ENCODE results near the gene EDN3.

The EDN3 gene

GRCh38 chr20:59318803-59319202 is 18.4 kb downstream of the EDN3 start:
- no peak for DNase-seq (ENCODE audit: low spot score in 2 of 2)
- no peaks in the 10 kb centered on the region for H3K27me3 ChIP-seq (ENCODE audit: low read depth)
- H3K36me3 ChIP-seq (replicated peaks), result no peaks in the 10 kb centered on the region
- no peak overlapping the region for H3K4me3 ChIP-seq
- in situ Hi-C loops (cut with MboI; ENCODE audit: low sequenced_read_pairs), result no loop called here
- no peaks in the 10 kb centered on the region for H3K4me1 ChIP-seq
- no peaks in the 10 kb centered on the region for H3K9me3 ChIP-seq

GRCh38 chr20:59320426-59320825 is 20.0 kb downstream of the EDN3 start:
- in situ Hi-C loops (cut with MboI; ENCODE audit: low sequenced_read_pairs), result no loop called here
- Histone ChIP-seq H3K27me3 (ENCODE audit: low read depth) (peaks cover 2% of the 10 kb centered on the region; the same call in 1 of the 2 replicates), H3K36me3 (replicated peaks) (no peaks in the 10 kb centered on the region), H3K4me1 (no peaks in the 10 kb centered on the region), H3K4me3 (no peak overlapping the region), H3K9me3 (no peaks in the 10 kb centered on the region)
- no peak for DNase-seq (ENCODE audit: low spot score in 2 of 2)

GRCh38 chr20:59320854-59321647 is 20.6 kb downstream of the EDN3 start:
- Histone ChIP-seq H3K4me1 (no peaks in the 10 kb centered on the region), H3K4me3 (no peak overlapping the region), H3K9me3 (no peaks in the 10 kb centered on the region), H3K36me3 (replicated peaks) (no peaks in the 10 kb centered on the region), H3K27me3 (ENCODE audit: low read depth) (peaks cover 2% of the 10 kb centered on the region; the same call in 1 of the 2 replicates)
- DNase-seq (ENCODE audit: low spot score in 2 of 2), result no peak
- in situ Hi-C loops (cut with MboI; ENCODE audit: low sequenced_read_pairs), result no loop called here

GRCh38 chr20:59322081-59322480 is 21.7 kb downstream of the EDN3 start:
- in situ Hi-C loops (cut with MboI; ENCODE audit: low sequenced_read_pairs), result no loop called here
- Histone ChIP-seq H3K36me3 (replicated peaks) (no peaks in the 10 kb centered on the region), H3K27me3 (ENCODE audit: low read depth) (peaks cover 2% of the 10 kb centered on the region; the same call in 1 of the 2 replicates), H3K9me3 (no peaks in the 10 kb centered on the region), H3K4me1 (no peaks in the 10 kb centered on the region), H3K4me3 (no peak overlapping the region)
- DNase-seq (ENCODE audit: low spot score in 2 of 2), result no peak

GRCh38 chr20:59322585-59323454 is 22.4 kb downstream of the EDN3 start:
- Histone ChIP-seq H3K4me3 (no peak overlapping the region), H3K36me3 (replicated peaks) (no peaks in the 10 kb centered on the region), H3K9me3 (no peaks in the 10 kb centered on the region), H3K27me3 (ENCODE audit: low read depth) (peaks cover 2% of the 10 kb centered on the region; the same call in 1 of the 2 replicates), H3K4me1 (no peaks in the 10 kb centered on the region)
- in situ Hi-C loops (cut with MboI; ENCODE audit: low sequenced_read_pairs), result no loop called here
- no peak for DNase-seq (ENCODE audit: low spot score in 2 of 2)

GRCh38 chr20:59323731-59324130 is 23.3 kb downstream of the EDN3 start:
- no peak overlapping the region for H3K4me3 ChIP-seq
- in situ Hi-C loops (cut with MboI; ENCODE audit: low sequenced_read_pairs), result no loop called here
- peaks cover 2% of the 10 kb centered on the region; the same call in 1 of the 2 replicates for H3K27me3 ChIP-seq (ENCODE audit: low read depth)
- no peaks in the 10 kb centered on the region for H3K9me3 ChIP-seq
- H3K4me1 ChIP-seq, result no peaks in the 10 kb centered on the region
- DNase-seq (ENCODE audit: low spot score in 2 of 2), result no peak
- H3K36me3 ChIP-seq (replicated peaks), result no peaks in the 10 kb centered on the region

- no peaks in the 10 kb centered on the region for H3K4me1 ChIP-seq
- in situ Hi-C loops (cut with MboI; ENCODE audit: low sequenced_read_pairs), result no loop called here
- DNase-seq (ENCODE audit: low spot score in 2 of 2), result no peak
- no peaks in the 10 kb centered on the region for H3K9me3 ChIP-seq
- H3K27me3 ChIP-seq (ENCODE audit: low read depth), result peaks cover 2% of the 10 kb centered on the region; the same call in 1 of the 2 replicates
- no peaks in the 10 kb centered on the region for H3K36me3 ChIP-seq (replicated peaks)
- H3K4me3 ChIP-seq, result no peak overlapping the region
Measured at GRCh38 chr20:59324521-59325141, 24.2 kb downstream of the EDN3 start.

- H3K27me3 ChIP-seq (ENCODE audit: low read depth), result peaks cover 2% of the 10 kb centered on the region; the same call in 1 of the 2 replicates
- H3K4me1 ChIP-seq, result no peaks in the 10 kb centered on the region
- in situ Hi-C loops (cut with MboI; ENCODE audit: low sequenced_read_pairs), result no loop called here
- DNase-seq (ENCODE audit: low spot score in 2 of 2), result no peak
- no peak overlapping the region for H3K4me3 ChIP-seq
- no peaks in the 10 kb centered on the region for H3K36me3 ChIP-seq (replicated peaks)
- H3K9me3 ChIP-seq, result no peaks in the 10 kb centered on the region
Measured at GRCh38 chr20:59325142-59325523, 24.7 kb downstream of the EDN3 start.

- H3K9me3 ChIP-seq, result no peaks in the 10 kb centered on the region
- no peaks in the 10 kb centered on the region for H3K36me3 ChIP-seq (replicated peaks)
- no peak for DNase-seq (ENCODE audit: low spot score in 2 of 2)
- in situ Hi-C loops (cut with MboI; ENCODE audit: low sequenced_read_pairs), result no loop called here
- H3K4me3 ChIP-seq, result no peak overlapping the region
- H3K27me3 ChIP-seq (ENCODE audit: low read depth), result peaks cover 2% of the 10 kb centered on the region; the same call in 1 of the 2 replicates
- H3K4me1 ChIP-seq, result no peaks in the 10 kb centered on the region
Measured at GRCh38 chr20:59326188-59326587, 25.8 kb downstream of the EDN3 start.

- Histone ChIP-seq H3K9me3 (no peaks in the 10 kb centered on the region), H3K4me3 (no peak overlapping the region), H3K27me3 (ENCODE audit: low read depth) (peaks cover 2% of the 10 kb centered on the region; the same call in 1 of the 2 replicates), H3K4me1 (no peaks in the 10 kb centered on the region), H3K36me3 (replicated peaks) (no peaks in the 10 kb centered on the region)
- in situ Hi-C loops (cut with MboI; ENCODE audit: low sequenced_read_pairs), result no loop called here
- DNase-seq (ENCODE audit: low spot score in 2 of 2), result no peak
Measured at GRCh38 chr20:59328071-59328470, 27.7 kb downstream of the EDN3 start.

- H3K36me3 ChIP-seq (replicated peaks), result no peaks in the 10 kb centered on the region
- in situ Hi-C loops (cut with MboI; ENCODE audit: low sequenced_read_pairs), result no loop called here
- H3K9me3 ChIP-seq, result no peaks in the 10 kb centered on the region
- no peak for DNase-seq (ENCODE audit: low spot score in 2 of 2)
- no peak overlapping the region for H3K4me3 ChIP-seq
- H3K27me3 ChIP-seq (ENCODE audit: low read depth), result no peaks in the 10 kb centered on the region
- H3K4me1 ChIP-seq, result no peaks in the 10 kb centered on the region
Measured at GRCh38 chr20:59331721-59332329, 31.4 kb downstream of the EDN3 start.

GRCh38 chr20:59333260-59333845 is 32.9 kb downstream of the EDN3 start:
- H3K9me3 ChIP-seq, result no peaks in the 10 kb centered on the region
- no peaks in the 10 kb centered on the region for H3K36me3 ChIP-seq (replicated peaks)
- DNase-seq (ENCODE audit: low spot score in 2 of 2), result no peak
- in situ Hi-C loops (cut with MboI; ENCODE audit: low sequenced_read_pairs), result no loop called here
- no peak overlapping the region for H3K4me3 ChIP-seq
- no peaks in the 10 kb centered on the region for H3K27me3 ChIP-seq (ENCODE audit: low read depth)
- H3K4me1 ChIP-seq, result no peaks in the 10 kb centered on the region

- Histone ChIP-seq H3K4me3 (no peak overlapping the region), H3K9me3 (no peaks in the 10 kb centered on the region), H3K4me1 (no peaks in the 10 kb centered on the region), H3K27me3 (ENCODE audit: low read depth) (no peaks in the 10 kb centered on the region), H3K36me3 (replicated peaks) (no peaks in the 10 kb centered on the region)
- no peak for DNase-seq (ENCODE audit: low spot score in 2 of 2)
- in situ Hi-C loops (cut with MboI; ENCODE audit: low sequenced_read_pairs), result no loop called here
Measured at GRCh38 chr20:59333951-59334350, 33.5 kb downstream of the EDN3 start.
